Measurements from ENCODE around the gene ZPLD1.

ZPLD1 gene

GRCh38 chr3:102466001-102466400 lies 31.2 kb downstream of the ZPLD1 start:
- no peak for DNase-seq (ENCODE audit: low read depth in 3 of 3, low spot score in 1 of 3)

DNA sequence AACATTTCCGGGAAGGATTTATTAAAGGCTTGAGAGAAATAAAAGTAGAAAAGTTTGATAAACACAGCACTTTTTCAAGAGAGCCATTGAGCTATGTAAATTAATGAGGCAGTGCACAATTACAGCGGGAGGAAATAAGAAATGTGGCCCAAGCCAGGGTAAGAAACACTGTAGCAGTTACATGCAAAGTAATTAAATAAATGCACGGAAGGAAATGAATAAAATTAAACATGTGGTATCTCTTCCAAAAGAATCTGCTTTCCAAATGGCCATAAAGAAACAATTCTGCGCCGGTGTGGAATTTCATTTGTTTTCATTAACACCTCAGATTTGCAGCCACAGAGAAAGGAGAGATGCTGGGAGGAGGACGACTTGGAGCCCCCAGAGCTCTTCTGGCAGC lies 35.3 kb downstream of the ZPLD1 start:
- DNase-seq (ENCODE audit: low read depth in 3 of 3, low spot score in 1 of 3) = no peak

DNA sequence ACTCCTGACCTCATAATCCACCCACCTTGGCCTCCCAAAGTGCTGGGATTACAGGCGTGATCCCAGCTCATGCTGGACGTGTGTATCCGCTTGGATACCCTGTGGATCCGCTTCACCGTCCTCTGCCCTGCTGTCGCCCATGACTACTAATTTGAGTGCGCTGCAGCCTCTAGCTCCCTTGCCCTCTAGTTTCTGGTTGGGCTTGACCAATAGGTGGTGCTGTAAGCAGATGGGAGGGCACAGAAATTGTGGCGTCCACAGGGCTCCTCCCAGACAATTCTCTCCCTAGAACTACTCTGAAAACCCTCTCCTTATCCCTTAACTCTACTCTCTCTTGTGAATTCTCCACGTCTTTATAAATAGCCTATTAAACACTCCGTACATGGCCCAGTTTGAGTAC lies 36.2 kb downstream of the ZPLD1 start:
- DNase-seq (ENCODE audit: low read depth in 3 of 3, low spot score in 1 of 3) = no peak

DNA sequence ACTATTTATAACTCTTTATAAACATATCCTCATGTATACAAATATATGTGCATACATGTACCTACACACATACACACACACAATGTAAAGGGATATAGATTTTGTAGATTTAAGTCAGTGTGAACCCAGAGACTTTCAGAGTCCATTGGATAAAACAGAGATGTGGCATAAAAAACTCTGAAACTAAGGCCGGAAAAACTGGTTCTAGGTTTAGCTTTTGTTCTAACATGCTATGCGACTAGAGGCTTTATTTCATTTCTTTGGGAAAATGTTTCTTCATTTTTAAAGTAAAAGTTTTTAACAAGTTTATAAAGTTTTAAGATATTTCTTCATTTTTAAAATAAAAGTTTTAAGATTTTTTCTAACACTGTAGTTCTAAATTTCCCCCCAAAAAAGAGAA lies 36.7 kb downstream of the ZPLD1 start:
- DNase-seq (ENCODE audit: low read depth in 3 of 3, low spot score in 1 of 3) = no peak

DNA sequence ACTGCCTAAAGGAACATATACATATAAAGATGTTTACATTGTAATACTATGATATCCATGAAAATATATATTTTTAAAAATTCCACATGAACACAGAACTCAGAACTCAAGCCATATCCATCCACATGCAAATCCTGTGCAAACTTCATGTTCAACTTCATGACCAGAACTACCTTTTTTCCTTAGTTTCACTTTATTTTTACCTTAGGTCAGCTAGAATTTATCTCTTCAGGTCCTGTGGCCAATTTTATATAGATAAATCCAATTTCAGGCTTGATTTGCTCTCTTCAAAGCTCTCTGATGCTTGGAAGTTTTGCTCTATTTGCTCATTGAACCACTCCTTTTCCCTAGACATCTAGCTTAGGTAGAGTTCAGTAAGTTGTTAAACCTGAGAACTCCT lies 38.8 kb downstream of the ZPLD1 start:
- DNase-seq (ENCODE audit: low read depth in 3 of 3, low spot score in 1 of 3) = no peak

DNA sequence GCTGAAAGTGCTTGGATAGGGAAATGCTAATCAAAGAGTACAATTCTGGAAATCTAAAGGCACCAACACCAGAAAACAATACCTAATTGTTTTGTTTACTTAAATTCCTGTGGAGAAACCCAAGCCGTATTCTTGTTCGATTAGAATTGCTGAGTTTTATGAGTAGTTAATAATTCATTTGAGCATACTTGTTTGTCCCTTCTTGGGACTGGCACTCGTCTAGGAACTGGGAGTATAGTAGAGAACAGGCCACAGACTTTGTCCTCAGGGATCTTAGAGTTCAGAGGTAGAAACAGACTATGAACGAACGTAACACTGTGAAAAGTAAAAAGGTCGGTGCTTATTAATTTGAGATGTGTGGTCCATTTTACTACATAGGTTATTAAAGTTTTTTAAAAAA lies 39.4 kb downstream of the ZPLD1 start:
- DNase-seq (ENCODE audit: low read depth in 3 of 3, low spot score in 1 of 3) = no peak

DNA sequence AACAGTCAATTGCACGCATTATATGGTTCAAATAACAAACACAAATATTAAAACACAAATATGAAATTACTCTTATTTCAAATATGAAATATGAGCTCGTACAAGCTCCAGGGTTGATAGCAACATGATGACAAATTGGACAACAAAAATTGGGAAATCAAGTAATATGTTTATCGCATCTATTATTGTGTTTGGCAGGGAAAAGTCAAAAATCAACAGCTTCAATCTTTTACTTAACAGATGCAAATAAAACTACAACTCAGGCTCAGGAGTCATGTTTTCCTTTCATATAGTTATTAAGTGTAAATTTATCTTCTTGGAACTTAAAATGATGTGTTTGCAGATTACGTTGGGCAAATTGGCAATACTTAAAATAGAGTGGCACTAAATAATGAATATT lies 41.4 kb downstream of the ZPLD1 start:
- no peak for DNase-seq (ENCODE audit: low read depth in 3 of 3, low spot score in 1 of 3)

- DNase-seq (ENCODE audit: low read depth in 3 of 3, low spot score in 1 of 3) = no peak
These were observed 43.3 kb downstream of the ZPLD1 start for GRCh38 chr3:102478160-102478559.

DNA sequence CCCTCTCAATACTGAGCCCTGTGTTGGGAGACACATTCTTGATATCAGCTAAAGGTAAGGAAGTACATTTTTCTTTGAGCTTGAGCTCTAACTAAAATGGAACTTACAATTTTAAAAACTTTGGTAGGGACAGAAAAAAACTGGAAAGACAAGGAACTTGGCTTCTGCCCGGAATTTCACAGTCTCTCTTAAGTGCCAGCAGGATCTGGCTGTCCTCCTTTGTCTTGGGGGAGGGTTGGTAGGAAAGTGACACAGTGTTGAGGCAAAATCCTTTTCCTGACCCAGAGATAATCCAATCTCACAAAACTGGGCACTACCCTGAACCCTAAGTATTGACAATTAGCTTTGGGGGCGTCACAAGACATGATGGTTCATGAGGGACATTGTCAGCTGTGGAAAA lies 45.3 kb downstream of the ZPLD1 start:
- no peak for DNase-seq (ENCODE audit: low read depth in 3 of 3, low spot score in 1 of 3)

- no peak for DNase-seq (ENCODE audit: low read depth in 3 of 3, low spot score in 1 of 3)
These were observed 46.2 kb downstream of the ZPLD1 start for GRCh38 chr3:102481050-102481449.

GRCh38 chr3:102483556-102483955 lies 48.7 kb downstream of the ZPLD1 start:
- no peak for DNase-seq (ENCODE audit: low read depth in 3 of 3, low spot score in 1 of 3)

DNA sequence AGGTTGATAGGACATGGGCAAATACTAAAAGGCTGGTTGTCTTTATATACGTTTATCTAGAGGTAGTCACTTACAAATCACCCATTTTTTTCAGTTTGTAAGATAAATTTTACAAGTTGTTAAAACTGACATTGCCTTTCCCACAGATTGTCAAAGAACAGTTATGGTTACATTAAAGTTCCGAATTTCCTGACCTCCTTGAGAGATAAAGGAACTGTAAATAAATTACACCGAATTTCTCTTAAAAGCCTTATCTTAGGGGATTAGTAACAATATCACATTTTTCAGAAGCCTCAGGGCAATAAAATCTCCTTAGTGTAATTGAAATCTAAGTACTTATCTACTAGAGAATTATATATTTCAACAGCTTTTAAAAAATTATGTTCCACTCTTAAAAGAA lies 49.5 kb downstream of the ZPLD1 start:
- no peak for DNase-seq (ENCODE audit: low read depth in 3 of 3, low spot score in 1 of 3)

GRCh38 chr3:102485701-102486100 lies 50.9 kb downstream of the ZPLD1 start:
- no peak for DNase-seq (ENCODE audit: low read depth in 3 of 3, low spot score in 1 of 3)

- DNase-seq (ENCODE audit: low read depth in 3 of 3, low spot score in 1 of 3) = no peak
These were observed 53.5 kb downstream of the ZPLD1 start for GRCh38 chr3:102488331-102488730.

DNA sequence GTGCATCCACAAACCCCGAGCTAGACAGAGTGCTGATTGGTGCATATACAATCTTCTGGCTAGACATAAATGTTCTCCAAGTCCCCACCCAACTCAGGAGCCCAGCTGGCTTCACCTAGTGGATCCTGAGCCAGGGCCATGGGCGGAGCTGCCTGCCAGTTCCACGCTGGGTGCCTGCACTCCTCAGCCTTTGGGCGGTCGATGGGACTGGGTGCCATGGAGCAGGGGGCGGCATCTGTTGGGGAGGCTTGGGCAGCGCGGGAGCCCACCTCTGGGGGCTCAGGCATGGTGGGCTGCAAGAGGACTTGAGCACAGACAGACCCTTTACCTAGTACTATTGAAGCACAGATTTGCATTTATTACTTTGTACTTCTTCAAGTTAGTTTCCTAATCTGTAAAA lies 57.5 kb downstream of the ZPLD1 start:
- DNase-seq (ENCODE audit: low read depth in 3 of 3, low spot score in 1 of 3) = no peak

DNA sequence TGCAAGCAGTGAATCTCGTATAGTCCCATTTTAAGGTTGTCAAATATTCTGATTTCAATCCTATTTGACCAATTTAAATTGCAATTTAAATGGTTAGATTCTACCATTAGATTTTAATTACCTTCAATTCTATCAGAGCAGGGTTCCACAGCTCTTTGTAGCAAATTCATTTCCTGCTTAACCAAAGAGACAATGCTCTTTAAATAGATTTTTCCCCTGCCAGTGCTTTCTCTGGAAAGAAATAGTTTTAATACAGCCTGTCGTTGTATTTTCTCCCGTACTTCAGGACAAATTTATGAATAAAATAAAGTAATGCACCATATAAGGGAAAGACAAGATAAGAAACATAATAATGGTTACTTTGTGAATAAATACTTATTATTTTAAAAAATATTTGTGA lies 62.8 kb downstream of the ZPLD1 start:
- no peak for DNase-seq (ENCODE audit: low read depth in 3 of 3, low spot score in 1 of 3)

DNA sequence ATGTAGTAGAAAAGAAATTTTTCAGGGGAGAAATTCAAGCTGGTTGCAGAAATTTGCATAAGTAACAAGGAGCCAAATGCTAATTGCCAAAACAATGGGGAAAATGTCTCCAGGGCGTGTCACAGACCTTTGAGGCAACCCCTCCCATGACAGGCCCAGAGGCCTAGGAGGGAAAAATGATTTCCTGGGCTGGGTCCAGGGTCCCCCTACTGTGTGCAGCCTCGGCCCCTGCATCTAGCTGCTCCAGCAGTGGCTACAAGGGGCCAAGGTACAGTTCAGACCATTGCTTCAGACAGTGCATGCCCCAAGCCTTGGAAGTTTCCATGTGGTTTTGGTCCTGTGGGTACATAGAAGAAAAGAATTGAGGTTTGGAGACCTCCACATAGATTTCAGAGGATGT lies 70.7 kb downstream of the ZPLD1 start:
- DNase-seq (ENCODE audit: low read depth in 3 of 3, low spot score in 1 of 3) = no peak

- no peak for DNase-seq (ENCODE audit: low read depth in 3 of 3, low spot score in 1 of 3)
These were observed 75.8 kb downstream of the ZPLD1 start for GRCh38 chr3:102510663-102511062.

DNA sequence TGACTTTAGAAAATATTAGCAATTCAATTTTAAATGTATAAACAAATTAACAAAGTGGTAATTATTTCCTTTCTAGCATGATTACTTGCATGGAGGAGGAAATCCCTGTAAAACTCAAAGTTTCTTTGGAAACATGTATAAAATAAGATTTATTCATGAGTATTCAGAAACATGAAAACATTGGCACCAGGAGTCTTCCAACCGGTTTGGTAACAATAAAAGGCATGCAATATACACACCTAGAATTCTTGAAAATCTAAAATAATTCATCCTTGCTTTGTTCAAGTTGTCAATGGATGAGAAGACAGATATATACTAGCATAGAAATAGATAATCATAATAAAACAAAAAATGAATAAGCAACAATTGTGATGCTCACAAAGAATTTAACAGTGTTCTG lies 76.4 kb downstream of the ZPLD1 start:
- DNase-seq (ENCODE audit: low read depth in 3 of 3, low spot score in 1 of 3) = no peak

GRCh38 chr3:102511639-102512038 lies 76.8 kb downstream of the ZPLD1 start:
- DNase-seq (ENCODE audit: low read depth in 3 of 3, low spot score in 1 of 3) = no peak

GRCh38 chr3:102512734-102513504 lies 78.1 kb downstream of the ZPLD1 start:
- DNase-seq (ENCODE audit: low read depth in 3 of 3, low spot score in 1 of 3) = no peak

DNA sequence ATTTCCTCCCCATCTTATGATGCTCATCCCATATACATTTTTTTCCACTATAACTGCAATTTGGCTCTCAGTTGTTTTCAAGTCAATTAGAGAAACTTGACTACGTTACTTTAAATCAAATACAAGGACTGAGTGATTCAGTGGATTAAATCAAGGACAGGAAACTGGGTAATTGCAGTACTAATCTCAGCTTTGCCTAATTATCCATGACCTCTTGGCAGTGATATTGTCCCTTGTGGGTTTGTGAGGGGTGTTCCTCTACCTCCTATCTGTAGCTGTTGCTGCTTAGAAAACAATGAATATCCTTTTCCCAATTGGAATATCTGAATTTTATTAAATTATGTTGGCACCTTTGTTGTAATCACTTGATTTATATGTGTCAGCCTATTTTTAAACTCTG lies 79.4 kb downstream of the ZPLD1 start:
- DNase-seq (ENCODE audit: low read depth in 3 of 3, low spot score in 1 of 3) = no peak

DNA sequence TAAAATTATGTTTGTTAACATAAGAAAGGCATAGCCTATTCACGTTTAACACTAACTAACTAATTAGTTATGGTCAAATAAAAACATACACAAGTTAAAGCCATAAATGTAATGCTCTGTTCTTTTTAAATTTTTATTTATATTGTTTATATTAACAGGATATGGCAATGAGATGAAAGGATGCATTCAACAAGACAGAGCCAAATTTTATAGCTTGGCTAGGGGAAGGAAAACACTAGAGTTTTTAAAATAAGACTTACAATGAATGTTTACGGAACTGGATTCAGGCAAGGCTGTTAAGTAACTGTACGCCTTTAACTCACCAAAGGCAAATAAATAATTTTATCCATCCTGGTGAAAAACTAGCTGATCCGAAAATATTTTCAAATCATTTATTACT lies 86.4 kb downstream of the ZPLD1 start:
- DNase-seq (ENCODE audit: low read depth in 3 of 3, low spot score in 1 of 3) = no peak

GRCh38 chr3:102525624-102526023 lies 90.8 kb downstream of the ZPLD1 start:
- DNase-seq (ENCODE audit: low read depth in 3 of 3, low spot score in 1 of 3) = no peak
